ENCODE results near the gene PTPRE. TPM values are rescaled to one million over a fixed set of nuclear protein-coding genes. Genes with fewer than 3 reads are reported as not detected.

The PTPRE gene
- total RNA-seq, 1 donor from 2014 or later, result 70.6 TPM

- peak; percentile 75 for DNase-seq
- no peak overlapping the region for H3K4me3 ChIP-seq
- H3K36me3 ChIP-seq, result no peaks in the 10 kb centered on the region
- H3K27ac ChIP-seq, result no peak overlapping the region
- intact Hi-C loops (cut with DNase I), result no loop called here
- TF ChIP-seq CTCF (IDR thresholded peaks at IDR 0.05), result no peak
- no peaks in the 10 kb centered on the region for H3K27me3 ChIP-seq
- peaks cover 30% of the 10 kb centered on the region for H3K4me1 ChIP-seq
- no peaks in the 10 kb centered on the region for H3K9me3 ChIP-seq
- peak; percentile 85 for ATAC-seq
These were observed 93.8 kb downstream of the PTPRE start for GRCh38 chr10:128000471-128001362.

GRCh38 chr10:128001363-128001745 is 94.5 kb downstream of the PTPRE start:
- Histone ChIP-seq H3K4me1 (peaks cover 30% of the 10 kb centered on the region), H3K27ac (no peak overlapping the region), H3K27me3 (no peaks in the 10 kb centered on the region), H3K4me3 (no peak overlapping the region), H3K9me3 (no peaks in the 10 kb centered on the region), H3K36me3 (no peaks in the 10 kb centered on the region)
- no peak for TF ChIP-seq CTCF (IDR thresholded peaks at IDR 0.05)
- ATAC-seq (no peak), DNase-seq (peak; percentile 23)
- intact Hi-C loops (cut with DNase I), result no loop called here

- no peaks in the 10 kb centered on the region for H3K9me3 ChIP-seq
- intact Hi-C loops (cut with DNase I), result no loop called here
- no peak for TF ChIP-seq CTCF (IDR thresholded peaks at IDR 0.05)
- peaks cover 32% of the 10 kb centered on the region for H3K4me1 ChIP-seq
- H3K4me3 ChIP-seq, result no peak overlapping the region
- no peaks in the 10 kb centered on the region for H3K27me3 ChIP-seq
- no peak for ATAC-seq
- no peaks in the 10 kb centered on the region for H3K36me3 ChIP-seq
- peak overlapping the region; percentile 11 for H3K27ac ChIP-seq
- DNase-seq, result peak; percentile 51
These were observed 94.9 kb downstream of the PTPRE start for GRCh38 chr10:128001849-128002248.

- TF ChIP-seq CTCF (IDR thresholded peaks at IDR 0.05), result no peak
- intact Hi-C loops (cut with DNase I), result no loop called here
- Histone ChIP-seq H3K27ac (no peak overlapping the region), H3K4me3 (no peak overlapping the region), H3K9me3 (no peaks in the 10 kb centered on the region), H3K36me3 (no peaks in the 10 kb centered on the region), H3K27me3 (no peaks in the 10 kb centered on the region), H3K4me1 (peaks cover 23% of the 10 kb centered on the region)
- ATAC-seq (no peak), DNase-seq (no peak)
These were observed 96.6 kb downstream of the PTPRE start for GRCh38 chr10:128003521-128003920.

- peaks cover 33% of the 10 kb centered on the region for H3K4me1 ChIP-seq
- H3K9me3 ChIP-seq, result no peaks in the 10 kb centered on the region
- ATAC-seq (no peak), DNase-seq (no peak)
- H3K27ac ChIP-seq, result peak overlapping the region; percentile 67
- H3K4me3 ChIP-seq, result no peak overlapping the region
- intact Hi-C loops (cut with DNase I), result no loop called here
- H3K27me3 ChIP-seq, result no peaks in the 10 kb centered on the region
- no peak for TF ChIP-seq CTCF (IDR thresholded peaks at IDR 0.05)
- no peaks in the 10 kb centered on the region for H3K36me3 ChIP-seq
These were observed 99.0 kb downstream of the PTPRE start for GRCh38 chr10:128005858-128006257.

Data from upper lobe of right lung (tissue), 1 donor.